ENCODE data around the gene CCDC116.

DNA sequence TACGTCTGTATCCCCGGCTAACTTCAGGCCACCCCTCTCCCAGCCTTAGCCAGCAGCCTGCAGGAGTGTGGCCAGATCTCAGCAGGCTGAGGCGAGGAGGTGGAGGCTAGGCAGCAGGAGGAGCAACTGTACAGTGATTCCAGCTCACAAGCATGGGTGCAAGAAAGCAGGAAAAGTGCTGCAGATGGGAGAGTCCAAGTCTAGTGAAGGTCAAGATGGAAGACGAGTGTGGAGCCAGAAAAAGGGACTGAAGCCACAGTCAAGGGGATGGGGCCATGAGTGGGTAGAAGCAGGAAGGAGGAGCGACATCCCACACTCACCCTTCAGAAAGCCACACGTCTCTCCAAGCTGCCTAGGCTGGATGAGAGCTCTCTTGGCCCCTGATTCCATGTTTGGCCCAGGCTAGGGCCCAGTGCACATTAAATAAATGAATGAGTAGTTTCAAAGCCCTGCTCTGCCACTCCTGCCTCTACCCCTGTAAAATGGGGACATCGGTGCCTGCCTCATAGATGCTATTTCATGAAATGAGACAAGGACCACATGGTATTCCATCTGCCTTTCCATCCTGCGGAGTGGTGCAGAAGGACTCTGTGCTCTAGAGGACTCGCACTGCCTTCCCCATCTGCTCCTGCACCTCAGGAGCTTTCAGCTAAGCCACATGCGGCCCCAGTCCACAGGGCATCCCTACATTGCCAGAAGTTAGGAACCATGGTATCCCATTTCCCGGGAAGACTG, 5.7 kb upstream of the CCDC116 start:
- TF ChIP-seq, protein P1, sequence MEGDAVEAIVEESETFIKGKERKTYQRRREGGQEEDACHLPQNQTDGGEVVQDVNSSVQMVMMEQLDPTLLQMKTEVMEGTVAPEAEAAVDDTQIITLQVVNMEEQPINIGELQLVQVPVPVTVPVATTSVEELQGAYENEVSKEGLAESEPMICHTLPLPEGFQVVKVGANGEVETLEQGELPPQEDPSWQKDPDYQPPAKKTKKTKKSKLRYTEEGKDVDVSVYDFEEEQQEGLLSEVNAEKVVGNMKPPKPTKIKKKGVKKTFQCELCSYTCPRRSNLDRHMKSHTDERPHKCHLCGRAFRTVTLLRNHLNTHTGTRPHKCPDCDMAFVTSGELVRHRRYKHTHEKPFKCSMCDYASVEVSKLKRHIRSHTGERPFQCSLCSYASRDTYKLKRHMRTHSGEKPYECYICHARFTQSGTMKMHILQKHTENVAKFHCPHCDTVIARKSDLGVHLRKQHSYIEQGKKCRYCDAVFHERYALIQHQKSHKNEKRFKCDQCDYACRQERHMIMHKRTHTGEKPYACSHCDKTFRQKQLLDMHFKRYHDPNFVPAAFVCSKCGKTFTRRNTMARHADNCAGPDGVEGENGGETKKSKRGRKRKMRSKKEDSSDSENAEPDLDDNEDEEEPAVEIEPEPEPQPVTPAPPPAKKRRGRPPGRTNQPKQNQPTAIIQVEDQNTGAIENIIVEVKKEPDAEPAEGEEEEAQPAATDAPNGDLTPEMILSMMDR (IDR thresholded peaks at IDR 0.05), result no peak
- TF ChIP-seq POLR2A (IDR thresholded peaks at IDR 0.05), result no peak

All from tibial nerve (tissue), 3 donors.